SK-N-SH treated with all-trans-retinoic acid at 6 μM for 48 hours (cell line): ENCODE results near the gene ARHGEF10L.

Experiments
- ARNTL ChIP-seq: fragments of 450-650 bp; formaldehyde crosslinking; IDR thresholded peaks from 2 replicates; pipeline ENCODE4 v1.5.0; 2020; ENCODE audit warnings: low read depth, mild to moderate bottlenecking, moderate library complexity, borderline replicate concordance
- CSRNP3 ChIP-seq: fragments of 250-450 bp; sonication (Bioruptor Pico); IDR thresholded peaks from 2 replicates; pipeline ENCODE4 v1.5.1; 2021; ENCODE audit warnings: mild to moderate bottlenecking, moderate library complexity
- GLIS3 ChIP-seq: fragments of 250-450 bp; sonication (Bioruptor Pico); IDR thresholded peaks from 2 replicates; pipeline ENCODE4 v1.5.0; 2020; ENCODE audit warnings: mild to moderate bottlenecking, moderate library complexity
- ISL1 ChIP-seq: fragments of 250-450 bp; sonication (Bioruptor Pico); IDR thresholded peaks from 2 replicates; pipeline ENCODE4 v2.1.2; 2022; ENCODE audit warnings: mild to moderate bottlenecking, moderate library complexity
- OSR1 ChIP-seq: fragments of 250-450 bp; sonication (Bioruptor Pico); IDR thresholded peaks from 2 replicates; pipeline ENCODE4 v1.8.0; 2022; ENCODE audit warnings: moderate library complexity, mild to moderate bottlenecking, inconsistent platforms
- PPARA ChIP-seq: fragments of 250-450 bp; sonication (Bioruptor Pico); IDR thresholded peaks from 2 replicates; pipeline ENCODE4 v1.5.0; 2020; ENCODE audit warnings: mild to moderate bottlenecking, borderline replicate concordance
- SNAI2 ChIP-seq: fragments of 250-450 bp; sonication (Bioruptor Pico); IDR thresholded peaks from 2 replicates; pipeline ENCODE4 v1.5.0; 2020; ENCODE audit warnings: mild to moderate bottlenecking, moderate library complexity
- TOX ChIP-seq: fragments of 250-450 bp; sonication (Bioruptor Pico); IDR thresholded peaks from 2 replicates; pipeline ENCODE4 v1.8.0; 2021; ENCODE audit warnings: mild to moderate bottlenecking, moderate library complexity, borderline replicate concordance
- ZC3H10 ChIP-seq: fragments of 250-450 bp; sonication (Bioruptor Pico); IDR thresholded peaks from 2 replicates; pipeline ENCODE4 v1.5.1; 2021; ENCODE audit warnings: mild to moderate bottlenecking, moderate library complexity
- ZFP30 ChIP-seq: fragments of 450-650 bp; formaldehyde crosslinking; IDR thresholded peaks from 2 replicates; pipeline ENCODE4 v1.5.0; 2022; ENCODE audit warnings: mild to moderate bottlenecking, moderate library complexity
- TF ChIP-seq, protein P1 (sequence below): fragments of 250-450 bp; sonication (Bioruptor Pico); IDR thresholded peaks from 2 replicates; pipeline ENCODE4 v1.8.0; 2020; ENCODE audit warnings: mild to moderate bottlenecking, moderate library complexity, borderline replicate concordance
- TF ChIP-seq, protein P2 (sequence below): fragments of 250-450 bp; sonication (Bioruptor Pico); IDR thresholded peaks from 2 replicates; pipeline ENCODE4 v1.5.1; 2020; ENCODE audit warnings: low read depth, mild to moderate bottlenecking, moderate library complexity
- TF ChIP-seq, protein P3 (sequence below): fragments of 250-450 bp; sonication (Bioruptor Pico); IDR thresholded peaks from 2 replicates; pipeline ENCODE4 v1.8.0; 2021; ENCODE audit warnings: low read depth, mild to moderate bottlenecking, moderate library complexity, borderline replicate concordance

DNA sequence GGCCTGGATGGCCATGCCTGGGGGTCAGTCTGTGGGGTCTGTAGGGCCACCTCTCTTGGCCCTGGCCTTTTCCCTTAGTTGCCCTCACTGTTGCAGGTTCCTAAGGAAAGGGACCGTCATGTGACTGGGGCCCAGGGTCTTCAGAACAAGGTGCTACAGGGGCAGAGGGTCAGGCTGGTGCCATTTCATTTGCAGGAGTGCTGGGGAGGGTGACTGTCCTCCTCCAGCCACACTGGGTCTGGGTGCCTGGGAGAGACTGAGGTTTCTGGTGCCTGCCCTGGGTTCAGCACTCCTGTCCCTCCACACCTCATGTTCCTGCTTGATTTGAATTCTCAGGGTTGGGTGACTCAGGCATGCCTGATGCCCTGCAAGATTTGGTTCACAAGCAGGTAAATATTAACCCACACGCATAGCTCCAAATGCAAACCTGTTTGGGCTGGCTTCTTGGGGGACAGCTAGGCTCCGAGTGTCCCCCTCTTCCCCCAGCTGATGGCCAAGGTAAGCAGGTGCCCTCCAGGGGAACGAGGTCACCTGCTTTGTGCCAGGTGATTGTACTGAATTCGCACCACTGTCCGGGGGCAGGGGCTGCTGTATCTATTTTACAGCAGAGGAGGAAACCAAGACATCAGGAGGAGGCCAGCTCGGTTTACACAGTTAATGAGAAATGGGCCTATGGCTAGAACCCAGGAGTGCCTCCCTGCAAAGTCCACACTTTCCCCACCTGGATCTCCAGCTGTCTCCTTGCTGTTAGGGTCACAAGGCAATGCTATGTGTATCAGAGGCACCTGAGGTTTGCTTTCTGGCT, 20.3 kb downstream of the ARHGEF10L start:
- TF ChIP-seq, protein P1, sequence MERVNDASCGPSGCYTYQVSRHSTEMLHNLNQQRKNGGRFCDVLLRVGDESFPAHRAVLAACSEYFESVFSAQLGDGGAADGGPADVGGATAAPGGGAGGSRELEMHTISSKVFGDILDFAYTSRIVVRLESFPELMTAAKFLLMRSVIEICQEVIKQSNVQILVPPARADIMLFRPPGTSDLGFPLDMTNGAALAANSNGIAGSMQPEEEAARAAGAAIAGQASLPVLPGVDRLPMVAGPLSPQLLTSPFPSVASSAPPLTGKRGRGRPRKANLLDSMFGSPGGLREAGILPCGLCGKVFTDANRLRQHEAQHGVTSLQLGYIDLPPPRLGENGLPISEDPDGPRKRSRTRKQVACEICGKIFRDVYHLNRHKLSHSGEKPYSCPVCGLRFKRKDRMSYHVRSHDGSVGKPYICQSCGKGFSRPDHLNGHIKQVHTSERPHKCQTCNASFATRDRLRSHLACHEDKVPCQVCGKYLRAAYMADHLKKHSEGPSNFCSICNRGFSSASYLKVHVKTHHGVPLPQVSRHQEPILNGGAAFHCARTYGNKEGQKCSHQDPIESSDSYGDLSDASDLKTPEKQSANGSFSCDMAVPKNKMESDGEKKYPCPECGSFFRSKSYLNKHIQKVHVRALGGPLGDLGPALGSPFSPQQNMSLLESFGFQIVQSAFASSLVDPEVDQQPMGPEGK (CRISPR knock-in tag): no peak
- TF ChIP-seq, protein P2, sequence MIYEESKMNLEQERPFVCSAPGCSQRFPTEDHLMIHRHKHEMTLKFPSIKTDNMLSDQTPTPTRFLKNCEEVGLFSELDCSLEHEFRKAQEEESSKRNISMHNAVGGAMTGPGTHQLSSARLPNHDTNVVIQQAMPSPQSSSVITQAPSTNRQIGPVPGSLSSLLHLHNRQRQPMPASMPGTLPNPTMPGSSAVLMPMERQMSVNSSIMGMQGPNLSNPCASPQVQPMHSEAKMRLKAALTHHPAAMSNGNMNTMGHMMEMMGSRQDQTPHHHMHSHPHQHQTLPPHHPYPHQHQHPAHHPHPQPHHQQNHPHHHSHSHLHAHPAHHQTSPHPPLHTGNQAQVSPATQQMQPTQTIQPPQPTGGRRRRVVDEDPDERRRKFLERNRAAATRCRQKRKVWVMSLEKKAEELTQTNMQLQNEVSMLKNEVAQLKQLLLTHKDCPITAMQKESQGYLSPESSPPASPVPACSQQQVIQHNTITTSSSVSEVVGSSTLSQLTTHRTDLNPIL (CRISPR knock-in tag): no peak
- no peak for TF ChIP-seq SNAI2 (CRISPR knock-in tag)
- no peak for TF ChIP-seq ARNTL
- TF ChIP-seq ZC3H10 (CRISPR knock-in tag): no peak
- TF ChIP-seq ZFP30 (CRISPR knock-in tag): no peak
- TF ChIP-seq, protein P3, sequence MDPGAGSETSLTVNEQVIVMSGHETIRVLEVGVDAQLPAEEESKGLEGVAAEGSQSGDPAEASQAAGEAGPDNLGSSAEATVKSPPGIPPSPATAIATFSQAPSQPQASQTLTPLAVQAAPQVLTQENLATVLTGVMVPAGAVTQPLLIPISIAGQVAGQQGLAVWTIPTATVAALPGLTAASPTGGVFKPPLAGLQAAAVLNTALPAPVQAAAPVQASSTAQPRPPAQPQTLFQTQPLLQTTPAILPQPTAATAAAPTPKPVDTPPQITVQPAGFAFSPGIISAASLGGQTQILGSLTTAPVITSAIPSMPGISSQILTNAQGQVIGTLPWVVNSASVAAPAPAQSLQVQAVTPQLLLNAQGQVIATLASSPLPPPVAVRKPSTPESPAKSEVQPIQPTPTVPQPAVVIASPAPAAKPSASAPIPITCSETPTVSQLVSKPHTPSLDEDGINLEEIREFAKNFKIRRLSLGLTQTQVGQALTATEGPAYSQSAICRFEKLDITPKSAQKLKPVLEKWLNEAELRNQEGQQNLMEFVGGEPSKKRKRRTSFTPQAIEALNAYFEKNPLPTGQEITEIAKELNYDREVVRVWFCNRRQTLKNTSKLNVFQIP (CRISPR knock-in tag): no peak
- no peak for TF ChIP-seq GLIS3
- no peak for TF ChIP-seq CSRNP3 (CRISPR knock-in tag)
- TF ChIP-seq OSR1: no peak
- TF ChIP-seq PPARA (CRISPR knock-in tag): no peak
- TF ChIP-seq ISL1 (CRISPR knock-in tag): no peak
- no peak for TF ChIP-seq TOX (CRISPR knock-in tag)
